Measurements from ENCODE around the gene RLBP1. TPM values are rescaled to one million over a fixed set of nuclear protein-coding genes. Genes with fewer than 3 reads are reported as not detected.
A peak's percentile ranks its signal among the peaks of the same experiment; 100 is the strongest.

RLBP1 gene
- total RNA-seq, 8 experiments from 2014 or later: 0.27 to 0.76 (median 0.40) TPM; not detected in 4

DNA sequence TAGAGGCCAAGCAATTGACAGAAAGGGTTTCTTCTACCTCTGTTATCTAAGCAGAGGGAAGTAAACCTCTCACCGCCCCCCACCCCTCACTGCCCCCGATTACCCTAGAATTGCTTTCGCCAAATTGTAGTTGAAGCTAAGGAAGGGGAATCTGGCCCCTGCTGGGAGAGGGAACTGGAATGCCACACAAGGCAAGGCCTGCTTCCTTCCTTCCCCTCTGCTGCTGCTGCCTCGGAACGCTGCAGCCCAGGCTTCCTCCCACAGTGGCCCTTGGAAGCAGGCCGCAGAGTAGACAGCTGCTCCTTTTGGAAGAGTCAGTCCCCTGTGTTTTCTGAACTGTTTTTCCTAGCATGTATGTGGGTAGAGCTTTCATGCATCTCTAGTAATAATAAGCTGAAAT is 21.6 kb downstream of the RLBP1 start:
- ATAC-seq (replicated peaks in 6 of 8): no peak
- Histone ChIP-seq H3K4me1 (replicated peaks in 1 of 2) (peaks cover 37 to 49% of the 10 kb centered on the region in 2 donors), H3K27ac (peak overlapping the region; percentile 87), H3K4me3 (no peak overlapping the region)
- in situ Hi-C loops (cut with MboI; ENCODE audit: low pct_unique_long_range_greater_than_20kb in 2 of 9, low sequenced_read_pairs in 9 of 9, unreplicated experiment in 9 of 9): loop anchor here in 3 of 9 experiments (25.0 kb wide), 1 partner anchor 287 kb away; the partner anchor contains the start of gene MFGE8 (in 3 of the 3)
- 27 to 100% (median 42%) methylated on average over 1 to 4 of the region's 6 CpGs; no CpG with 5 or more reads in 6 of the 10 experiments for WGBS, 10 experiments

DNA sequence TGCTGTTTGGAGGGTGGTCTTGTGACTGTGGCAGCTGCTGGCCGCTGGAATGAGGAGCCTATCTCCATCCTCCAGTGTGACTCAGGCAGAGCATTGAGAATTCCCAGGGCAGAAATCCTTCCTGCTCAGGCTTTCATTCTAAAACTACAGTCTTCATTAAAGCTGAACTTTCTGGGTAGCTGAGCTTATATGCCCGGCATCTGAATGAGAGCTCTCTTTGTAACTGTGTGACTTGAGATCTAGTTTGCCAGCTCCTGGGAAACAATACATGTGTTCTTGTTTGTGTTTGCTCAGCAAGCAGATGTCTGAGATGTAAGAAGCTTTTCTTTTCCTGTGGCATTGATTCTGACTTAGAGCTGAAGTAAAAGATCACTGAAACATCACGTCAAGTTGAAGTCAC is 22.4 kb downstream of the RLBP1 start:
- peak in 5 of 8 experiments; percentile 11 to 49 (median 44) for ATAC-seq (replicated peaks in 6 of 8)
- WGBS, 10 experiments: 44 to 100% (median 60%) methylated on average over 1 to 3 of the region's 3 CpGs; no CpG with 5 or more reads in 1 of the 10 experiments
- in situ Hi-C loops (cut with MboI; ENCODE audit: low pct_unique_long_range_greater_than_20kb in 2 of 9, low sequenced_read_pairs in 9 of 9, unreplicated experiment in 9 of 9): loop anchor here in 3 of 9 experiments (25.0 kb wide), 1 partner anchor 287 kb away; the partner anchor contains the start of gene MFGE8 (in 3 of the 3)

DNA sequence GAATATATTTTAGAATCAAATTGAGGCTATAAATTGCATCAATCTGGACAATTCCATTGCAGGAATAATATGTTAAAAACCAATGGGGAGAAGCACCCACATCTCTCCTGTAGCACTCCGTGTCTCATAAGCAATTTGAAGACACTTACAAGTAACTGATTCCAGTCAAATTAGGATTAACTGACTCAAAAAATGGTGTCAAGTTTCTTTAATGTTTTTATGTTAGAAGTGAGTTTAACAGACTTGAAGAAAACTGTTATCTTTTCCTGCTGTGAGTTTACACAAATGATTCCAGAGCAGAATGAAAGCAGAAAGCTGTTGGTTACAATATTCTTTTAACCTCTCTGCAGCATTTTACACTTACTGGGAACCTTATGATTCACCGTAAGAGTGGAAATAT is 23.2 kb downstream of the RLBP1 start:
- H3K27ac ChIP-seq: peak overlapping the region; percentile 87
- peaks cover 37 to 49% of the 10 kb centered on the region in 2 donors for H3K4me1 ChIP-seq (replicated peaks in 1 of 2)
- ATAC-seq (replicated peaks in 6 of 8): no peak
- H3K4me3 ChIP-seq: no peak overlapping the region
- WGBS, 10 experiments: 58 to 100% (median 100%) methylated on average over 1 to 2 of the region's 2 CpGs; no CpG with 5 or more reads in 3 of the 10 experiments
- in situ Hi-C loops (cut with MboI; ENCODE audit: low pct_unique_long_range_greater_than_20kb in 2 of 9, low sequenced_read_pairs in 9 of 9, unreplicated experiment in 9 of 9): loop anchor here in 3 of 9 experiments (25.0 kb wide), 1 partner anchor 286 kb away; the partner anchor contains the start of gene MFGE8 (in 3 of the 3)

More for the DNA sequence above, 22.4 kb downstream of the RLBP1 start:
- Histone ChIP-seq H3K4me1 (replicated peaks in 1 of 2) (peaks cover 37 to 49% of the 10 kb centered on the region in 2 donors), H3K27ac (peak overlapping the region; percentile 87), H3K4me3 (no peak overlapping the region)

DNA sequence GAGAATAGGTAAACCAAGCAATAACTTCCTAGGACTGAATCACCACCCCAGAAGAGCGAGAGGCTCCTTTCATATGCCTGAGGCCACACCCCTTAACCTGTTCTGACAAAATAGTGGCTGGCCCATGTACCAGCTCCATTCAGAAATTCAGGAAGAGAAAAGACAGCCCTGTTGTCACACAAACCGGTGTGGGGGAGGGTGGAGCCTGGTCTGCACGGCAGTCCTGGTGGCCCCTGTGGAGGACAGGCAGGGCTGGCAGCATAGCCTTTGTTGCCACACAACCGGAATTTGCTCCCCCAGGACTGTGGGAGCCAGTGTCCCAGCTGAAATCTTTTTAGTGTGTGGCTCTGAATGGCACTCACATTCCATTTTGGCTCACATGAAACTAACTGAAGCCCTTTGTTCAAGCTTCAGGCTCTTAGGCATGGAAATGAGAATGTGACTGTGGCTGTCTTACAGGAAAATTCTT is 23.8 kb downstream of the RLBP1 start:
- Histone ChIP-seq H3K27ac (peak overlapping the region; percentile 81 to 86), H3K4me3 (no peak overlapping the region), H3K4me1 (replicated peaks in 1 of 2) (peaks cover 37 to 49% of the 10 kb centered on the region in 2 donors)
- peak in 5 of 8 experiments; percentile 90 to 97 (median 94) for ATAC-seq (replicated peaks in 6 of 8)
- in situ Hi-C loops (cut with MboI; ENCODE audit: low pct_unique_long_range_greater_than_20kb in 2 of 9, low sequenced_read_pairs in 9 of 9, unreplicated experiment in 9 of 9): loop anchor here in 3 of 9 experiments (25.0 kb wide), 1 partner anchor 285 kb away; the partner anchor contains the start of gene MFGE8 (in 3 of the 3)
- 0 to 80% (median 20%) methylated on average over 1 to 2 of the region's 4 CpGs; no CpG with 5 or more reads in 4 of the 10 experiments for WGBS, 10 experiments

DNA sequence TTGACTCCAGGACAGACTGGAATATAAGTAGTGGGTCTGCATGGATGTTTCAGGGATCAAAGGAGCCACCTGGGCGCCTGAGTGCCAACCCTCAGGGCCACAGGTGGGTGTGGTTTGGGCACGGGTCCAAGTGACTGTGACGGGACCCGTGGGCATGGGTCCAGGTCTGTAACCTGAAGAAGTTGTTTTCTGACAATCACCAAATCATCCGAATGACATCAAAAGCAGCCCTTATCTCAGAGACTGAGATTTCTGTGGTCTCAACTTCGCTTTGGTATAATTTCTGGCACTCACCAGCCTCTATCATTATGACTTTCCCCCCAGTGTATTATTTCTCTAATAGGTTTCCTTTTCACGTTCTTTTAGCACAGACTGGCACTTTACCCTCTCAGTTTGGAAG is 24.4 kb downstream of the RLBP1 start:
- 36 to 100% (median 79%) methylated on average over 2 to 7 of the region's 7 CpGs for WGBS, 10 experiments
- Histone ChIP-seq H3K4me1 (replicated peaks in 1 of 2) (peaks cover 37 to 46% of the 10 kb centered on the region in 2 donors), H3K4me3 (no peak overlapping the region), H3K27ac (peak overlapping the region; percentile 81 to 86)
- in situ Hi-C loops (cut with MboI; ENCODE audit: low pct_unique_long_range_greater_than_20kb in 2 of 9, low sequenced_read_pairs in 9 of 9, unreplicated experiment in 9 of 9): loop anchor here in 3 of 9 experiments (25.0 kb wide), 1 partner anchor 285 kb away; the partner anchor contains the start of gene MFGE8 (in 3 of the 3)
- ATAC-seq (replicated peaks in 6 of 8): no peak

DNA sequence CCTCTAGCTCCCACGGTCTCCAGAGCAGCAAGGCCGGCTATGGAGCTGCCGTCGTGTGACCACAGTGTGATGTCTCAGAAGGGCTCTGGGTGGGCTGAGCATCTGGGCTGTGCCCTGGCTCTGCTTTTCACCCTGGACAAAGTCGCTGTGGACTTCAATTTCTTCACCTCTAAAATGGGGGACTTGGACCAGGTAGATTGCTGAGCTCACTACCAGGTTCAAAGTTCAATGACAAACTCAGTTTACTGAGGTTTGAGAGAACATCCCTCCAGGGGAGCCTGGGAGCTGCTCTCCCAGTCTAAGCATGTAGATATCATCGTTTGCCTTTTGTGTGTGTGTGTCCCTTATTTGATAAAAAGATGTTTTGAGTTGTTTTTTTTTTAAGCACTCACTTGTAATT is 25.1 kb downstream of the RLBP1 start:
- in situ Hi-C loops (cut with MboI; ENCODE audit: low pct_unique_long_range_greater_than_20kb in 2 of 9, low sequenced_read_pairs in 9 of 9, unreplicated experiment in 9 of 9): loop anchor here in 3 of 9 experiments (25.0 kb wide), 1 partner anchor 284 kb away; the partner anchor contains the start of gene MFGE8 (in 3 of the 3)
- H3K4me3 ChIP-seq: no peak overlapping the region
- H3K4me1 ChIP-seq (replicated peaks in 1 of 2): peaks cover 37 to 46% of the 10 kb centered on the region in 2 donors
- H3K27ac ChIP-seq: peak overlapping the region in 1 of 2 donors; percentile 81
- ATAC-seq (replicated peaks in 6 of 8): no peak
- 12 to 100% (median 79%) methylated on average over 1 to 4 of the region's 6 CpGs for WGBS, 10 experiments

DNA sequence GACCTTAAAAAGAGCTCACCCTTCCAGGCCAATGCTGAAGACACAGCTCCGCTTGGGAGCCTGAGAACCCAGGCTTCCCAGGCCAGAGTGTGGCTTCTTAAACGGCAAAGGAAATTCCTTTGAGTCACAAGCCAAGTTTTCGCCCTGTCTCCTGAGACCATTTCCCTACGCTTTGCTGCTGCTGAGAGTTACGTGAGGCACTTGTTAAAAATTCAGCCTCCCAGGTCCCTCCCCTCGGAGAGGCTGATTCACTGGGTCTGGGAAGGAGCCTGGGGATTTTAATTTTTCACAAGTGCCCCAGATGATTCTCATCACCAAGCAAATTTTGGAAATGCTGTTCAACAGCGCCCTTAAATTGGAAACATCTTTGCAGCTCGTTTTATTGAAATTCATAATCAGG is 25.5 kb downstream of the RLBP1 start:
- peaks cover 37 to 46% of the 10 kb centered on the region in 2 donors for H3K4me1 ChIP-seq (replicated peaks in 1 of 2)
- 21 to 92% (median 75%) methylated on average over 1 to 4 of the region's 8 CpGs; no CpG with 5 or more reads in 2 of the 10 experiments for WGBS, 10 experiments
- ATAC-seq (replicated peaks in 6 of 8): peak in 2 of 8 experiments; percentile 21 to 36
- no peak overlapping the region for H3K4me3 ChIP-seq
- in situ Hi-C loops (cut with MboI; ENCODE audit: low pct_unique_long_range_greater_than_20kb in 2 of 9, low sequenced_read_pairs in 9 of 9, unreplicated experiment in 9 of 9): loop anchor here in 3 of 9 experiments (25.0 kb wide), 1 partner anchor 284 kb away; the partner anchor contains the start of gene MFGE8 (in 3 of the 3)
- no peak overlapping the region for H3K27ac ChIP-seq

DNA sequence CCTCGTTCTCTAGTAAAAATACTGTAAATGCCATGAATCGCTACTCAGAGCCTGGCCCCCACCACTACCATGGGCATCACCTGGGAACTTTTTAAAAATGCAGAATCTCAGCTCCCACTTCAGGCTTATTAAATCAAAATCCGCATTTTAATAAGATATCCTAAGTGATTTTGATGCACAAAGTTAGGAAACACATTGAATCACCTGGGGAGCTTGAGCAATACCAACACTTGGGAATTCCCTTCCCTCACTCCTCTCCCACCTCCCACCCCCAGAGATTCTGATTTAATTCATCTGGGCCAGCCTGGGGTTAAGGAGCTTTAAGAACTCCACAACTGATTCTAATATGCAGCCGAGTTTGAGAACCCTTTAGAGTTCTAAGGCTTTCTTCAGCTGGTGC is 26.8 kb downstream of the RLBP1 start:
- in situ Hi-C loops (cut with MboI; ENCODE audit: low pct_unique_long_range_greater_than_20kb in 2 of 9, low sequenced_read_pairs in 9 of 9, unreplicated experiment in 9 of 9): loop anchor here in 3 of 9 experiments (25.0 kb wide), 1 partner anchor 282 kb away; the partner anchor contains the start of gene MFGE8 (in 3 of the 3)
- no peak overlapping the region for H3K27ac ChIP-seq
- peaks cover 31 to 38% of the 10 kb centered on the region in 2 donors for H3K4me1 ChIP-seq (replicated peaks in 1 of 2)
- ATAC-seq (replicated peaks in 6 of 8): no peak
- 60 to 100% (median 98%) methylated on average over 1 to 4 of the region's 4 CpGs; no CpG with 5 or more reads in 2 of the 10 experiments for WGBS, 10 experiments
- no peak overlapping the region for H3K4me3 ChIP-seq

DNA sequence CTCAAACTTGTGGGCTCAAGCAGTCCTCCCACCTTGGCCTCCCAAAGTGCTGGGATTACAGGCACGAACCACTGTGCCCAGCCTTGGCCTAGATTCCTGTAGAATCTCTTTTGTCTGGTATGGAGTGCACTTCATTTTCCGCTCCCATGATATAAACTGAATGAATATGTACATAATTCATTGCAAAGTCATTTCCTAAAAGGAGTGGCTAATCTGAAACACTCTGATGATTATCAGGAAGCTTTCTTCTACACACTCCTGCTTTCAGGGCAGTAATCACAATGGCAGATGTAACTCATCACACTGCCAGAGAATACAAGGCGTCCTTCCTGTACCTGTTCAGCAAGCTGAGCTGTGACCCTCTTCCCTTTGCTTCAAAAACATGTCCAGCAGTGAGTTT is 28.6 kb downstream of the RLBP1 start:
- Histone ChIP-seq H3K27ac (no peak overlapping the region), H3K4me1 (replicated peaks in 1 of 2) (peaks cover 14 to 21% of the 10 kb centered on the region in 2 donors), H3K4me3 (no peak overlapping the region)
- 0 to 100% (median 90%) methylated on average over 1 to 3 of the region's 3 CpGs for WGBS, 10 experiments
- in situ Hi-C loops (cut with MboI; ENCODE audit: low pct_unique_long_range_greater_than_20kb in 2 of 9, low sequenced_read_pairs in 9 of 9, unreplicated experiment in 9 of 9): loop anchor here in 3 of 9 experiments (25.0 kb wide), 1 partner anchor 280 kb away; the partner anchor contains the start of gene MFGE8 (in 3 of the 3)
- ATAC-seq (replicated peaks in 6 of 8): peak in 3 of 8 experiments; percentile 90 to 96 (median 95)

DNA sequence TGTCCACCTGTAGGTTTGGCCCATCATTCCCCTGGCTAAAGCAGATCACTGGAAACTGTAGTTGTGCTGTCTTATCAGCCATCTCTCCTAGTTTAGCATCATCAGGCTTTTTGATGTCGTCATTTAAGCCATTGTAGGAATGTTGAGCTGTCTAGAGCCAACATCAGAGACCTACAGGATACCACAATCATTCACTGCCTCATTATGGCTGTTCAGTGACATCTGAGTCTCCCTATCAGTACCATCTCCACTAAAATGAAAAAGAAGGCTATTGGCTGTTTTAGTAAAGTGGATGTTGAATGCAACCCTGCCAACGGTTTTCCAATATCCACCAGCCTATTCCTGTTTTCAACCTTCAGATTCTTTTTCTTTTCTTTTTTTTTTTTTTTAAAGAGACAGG is 29.2 kb downstream of the RLBP1 start:
- 33 to 93% (median 80%) methylated on average over 1 to 2 of the region's 2 CpGs; no CpG with 5 or more reads in 1 of the 10 experiments for WGBS, 10 experiments
- Histone ChIP-seq H3K27ac (no peak overlapping the region), H3K4me1 (replicated peaks in 1 of 2) (peaks cover 13 to 16% of the 10 kb centered on the region in 2 donors), H3K4me3 (no peak overlapping the region)
- in situ Hi-C loops (cut with MboI; ENCODE audit: low pct_unique_long_range_greater_than_20kb in 2 of 9, low sequenced_read_pairs in 9 of 9, unreplicated experiment in 9 of 9): loop anchor here in 3 of 9 experiments (25.0 kb wide), 1 partner anchor 280 kb away; the partner anchor contains the start of gene MFGE8 (in 3 of the 3)
- ATAC-seq (replicated peaks in 6 of 8): no peak

DNA sequence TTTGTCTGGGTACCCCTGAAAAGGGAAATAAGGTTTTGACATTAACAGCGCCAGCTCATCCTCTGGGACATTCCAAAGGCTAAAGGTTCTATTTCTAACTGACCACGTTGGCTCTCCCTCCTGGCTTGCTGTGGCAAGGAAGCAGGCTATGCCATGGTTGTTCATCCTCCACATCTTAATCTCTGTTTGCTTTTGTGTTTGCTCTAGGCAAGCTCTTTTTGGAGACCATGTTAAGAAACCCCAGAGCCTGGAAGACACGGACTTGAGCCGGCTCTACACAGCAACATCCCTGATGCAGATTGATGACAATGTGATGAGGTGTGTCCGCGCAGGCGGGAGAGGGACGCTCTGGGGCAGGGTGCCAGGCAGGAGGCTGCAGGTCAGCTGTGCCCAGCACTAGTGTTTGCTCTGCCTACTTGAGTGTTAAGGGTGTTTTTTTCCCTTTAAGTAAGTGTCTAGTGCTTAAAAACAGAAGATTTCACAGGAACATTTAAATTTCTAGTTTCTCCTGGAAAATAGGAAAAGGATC is 33.3 kb downstream of the RLBP1 start:
- no peak overlapping the region for H3K27ac ChIP-seq
- H3K4me3 ChIP-seq: no peak overlapping the region
- H3K4me1 ChIP-seq (replicated peaks in 1 of 2): peaks cover 0 to 3% of the 10 kb centered on the region in 2 donors
- WGBS, 10 experiments: 50 to 100% (median 94%) methylated on average over 2 to 8 of the region's 8 CpGs; no CpG with 5 or more reads in 2 of the 10 experiments
- peak in 1 of 8 experiments; percentile 89 for ATAC-seq (replicated peaks in 6 of 8)
- in situ Hi-C loops (cut with MboI; ENCODE audit: low pct_unique_long_range_greater_than_20kb in 2 of 9, low sequenced_read_pairs in 9 of 9, unreplicated experiment in 9 of 9): loop anchor here in 4 of 9 experiments (10.0 to 25.0 kb wide), 2 partner anchors 133 to 276 kb away; partner anchors contain the start of gene MFGE8 (in 3 of the 4)

DNA sequence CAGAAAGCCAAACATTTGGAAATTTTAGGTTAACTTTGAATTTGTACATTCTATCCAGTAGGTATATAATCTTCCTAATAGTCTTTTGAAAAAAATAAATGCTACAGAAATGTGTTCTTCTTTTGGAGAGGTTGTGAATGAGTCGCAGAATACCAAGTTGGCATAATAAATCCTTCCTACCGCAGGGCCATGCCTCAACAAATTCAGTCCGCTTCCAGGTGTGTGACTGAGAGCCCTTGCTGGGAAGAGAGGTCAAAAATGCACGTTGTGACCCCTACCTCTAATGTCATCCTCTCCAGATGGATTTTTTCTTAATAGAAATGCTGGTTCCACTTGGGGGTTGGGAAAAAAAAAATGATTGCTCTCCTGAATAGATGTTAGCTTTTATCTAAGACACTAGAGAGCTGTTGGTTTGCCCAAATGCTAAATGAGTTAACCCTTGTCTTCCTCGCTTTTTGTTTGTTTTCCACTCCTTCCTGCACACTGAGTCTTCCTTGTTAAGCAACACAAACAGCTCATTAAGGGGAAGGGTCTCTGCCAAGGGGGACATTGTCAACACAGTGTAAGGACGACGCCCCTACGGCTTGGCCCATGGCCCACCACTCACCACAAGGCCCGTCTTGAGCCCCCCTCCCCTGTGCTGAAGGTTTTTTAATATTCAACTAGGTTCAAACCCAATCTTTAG is 33.9 kb downstream of the RLBP1 start:
- in situ Hi-C loops (cut with MboI; ENCODE audit: low pct_unique_long_range_greater_than_20kb in 2 of 9, low sequenced_read_pairs in 9 of 9, unreplicated experiment in 9 of 9): loop anchor here in 4 of 9 experiments (10.0 to 25.0 kb wide), 2 partner anchors 133 to 275 kb away; partner anchors contain the start of gene MFGE8 (in 3 of the 4)
- WGBS, 10 experiments: 67 to 100% (median 84%) methylated on average over 2 to 9 of the region's 9 CpGs; no CpG with 5 or more reads in 1 of the 10 experiments
- H3K4me3 ChIP-seq: no peak overlapping the region
- H3K27ac ChIP-seq: no peak overlapping the region
- peaks cover 0 to 3% of the 10 kb centered on the region in 2 donors for H3K4me1 ChIP-seq (replicated peaks in 1 of 2)
- ATAC-seq (replicated peaks in 6 of 8): no peak
